ENCODE measurements around the gene EML6.

The EML6 gene

GRCh38 chr2:54771166-54771885, 47.9 kb downstream of the EML6 start:
- no peak overlapping the region for H3K4me3 ChIP-seq
- H3K9me3 ChIP-seq (ENCODE audit: low read depth, low read length): no peaks in the 10 kb centered on the region
- no peak for DNase-seq (ENCODE audit: low read depth, low spot score)
- H3K9ac ChIP-seq (ENCODE audit: insufficient read length): no peak overlapping the region
- no peaks in the 10 kb centered on the region for H3K36me3 ChIP-seq (ENCODE audit: insufficient read depth, low read length)
- no peak for TF ChIP-seq FOXP2 (optimal IDR thresholded peaks at IDR 0.05; ENCODE audit: control extremely low read depth, extremely low read length, insufficient read depth)
- TF ChIP-seq POLR2AphosphoS5 (IDR thresholded peaks at IDR 0.05; ENCODE audit: borderline replicate concordance, low read depth, low read length): no peak
- TF ChIP-seq EZH2 (IDR thresholded peaks at IDR 0.05): no peak
- no peak overlapping the region for H3K27ac ChIP-seq

GRCh38 chr2:54772110-54772509, 48.6 kb downstream of the EML6 start:
- H3K9ac ChIP-seq (ENCODE audit: insufficient read length): no peak overlapping the region
- H3K9me3 ChIP-seq (ENCODE audit: low read depth, low read length): no peaks in the 10 kb centered on the region
- no peaks in the 10 kb centered on the region for H3K36me3 ChIP-seq (ENCODE audit: insufficient read depth, low read length)
- DNase-seq (ENCODE audit: low read depth, low spot score): no peak
- H3K4me3 ChIP-seq: no peak overlapping the region
- TF ChIP-seq EZH2 (IDR thresholded peaks at IDR 0.05) (no peak), FOXP2 (optimal IDR thresholded peaks at IDR 0.05; ENCODE audit: control extremely low read depth, extremely low read length, insufficient read depth) (no peak), POLR2AphosphoS5 (IDR thresholded peaks at IDR 0.05; ENCODE audit: borderline replicate concordance, low read depth, low read length) (no peak)
- no peak overlapping the region for H3K27ac ChIP-seq

DNA sequence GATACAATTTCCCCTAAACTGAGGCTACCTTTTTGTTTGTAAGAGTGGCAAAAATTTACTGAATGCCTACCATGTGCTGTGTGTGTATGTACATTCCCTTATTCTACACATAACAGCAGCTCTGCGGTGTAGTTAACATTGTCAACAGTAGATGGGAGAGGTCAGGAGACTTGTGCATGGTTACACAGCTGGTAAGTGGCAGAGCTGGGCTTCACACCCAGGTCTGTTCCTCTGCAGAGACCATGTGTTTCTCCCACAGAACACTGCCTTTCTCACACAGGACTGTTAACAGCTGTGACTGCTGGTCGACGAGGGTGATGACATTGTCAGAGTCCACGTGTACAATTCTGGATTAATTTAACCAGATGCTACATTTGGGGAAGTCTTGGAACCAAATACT, 49.1 kb downstream of the EML6 start:
- Histone ChIP-seq H3K27ac (no peak overlapping the region), H3K36me3 (ENCODE audit: insufficient read depth, low read length) (no peaks in the 10 kb centered on the region), H3K9ac (ENCODE audit: insufficient read length) (no peak overlapping the region), H3K4me3 (no peak overlapping the region), H3K9me3 (ENCODE audit: low read depth, low read length) (no peaks in the 10 kb centered on the region)
- no peak for TF ChIP-seq FOXP2 (optimal IDR thresholded peaks at IDR 0.05; ENCODE audit: control extremely low read depth, extremely low read length, insufficient read depth)
- no peak for TF ChIP-seq POLR2AphosphoS5 (IDR thresholded peaks at IDR 0.05; ENCODE audit: borderline replicate concordance, low read depth, low read length)
- no peak for TF ChIP-seq EZH2 (IDR thresholded peaks at IDR 0.05)
- DNase-seq (ENCODE audit: low read depth, low spot score): no peak

DNA sequence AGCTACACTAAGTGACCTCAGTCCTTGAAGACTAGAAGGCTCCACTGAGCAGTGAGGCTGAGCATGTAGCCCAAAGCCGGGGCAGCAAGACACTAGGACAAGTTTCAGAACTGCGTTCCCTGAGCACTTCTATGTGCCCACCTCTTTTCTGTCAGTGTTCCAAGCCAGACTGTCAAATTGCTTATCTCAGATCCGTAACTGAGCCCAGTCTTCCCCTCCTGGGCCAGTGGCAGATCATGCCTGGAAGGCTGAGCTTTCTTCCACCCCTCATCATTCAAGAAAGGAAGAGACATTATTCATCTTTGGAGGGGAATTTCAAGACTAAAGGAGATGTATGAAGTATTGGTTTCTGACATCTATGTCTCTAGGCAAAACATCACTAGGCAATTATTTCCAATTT, 49.8 kb downstream of the EML6 start:
- Histone ChIP-seq H3K36me3 (ENCODE audit: insufficient read depth, low read length) (no peaks in the 10 kb centered on the region), H3K9me3 (ENCODE audit: low read depth, low read length) (no peaks in the 10 kb centered on the region), H3K27ac (no peak overlapping the region), H3K9ac (ENCODE audit: insufficient read length) (no peak overlapping the region), H3K4me3 (no peak overlapping the region)
- DNase-seq (ENCODE audit: low read depth, low spot score): no peak
- TF ChIP-seq POLR2AphosphoS5 (IDR thresholded peaks at IDR 0.05; ENCODE audit: borderline replicate concordance, low read depth, low read length) (no peak), EZH2 (IDR thresholded peaks at IDR 0.05) (no peak), FOXP2 (optimal IDR thresholded peaks at IDR 0.05; ENCODE audit: control extremely low read depth, extremely low read length, insufficient read depth) (no peak)

DNA sequence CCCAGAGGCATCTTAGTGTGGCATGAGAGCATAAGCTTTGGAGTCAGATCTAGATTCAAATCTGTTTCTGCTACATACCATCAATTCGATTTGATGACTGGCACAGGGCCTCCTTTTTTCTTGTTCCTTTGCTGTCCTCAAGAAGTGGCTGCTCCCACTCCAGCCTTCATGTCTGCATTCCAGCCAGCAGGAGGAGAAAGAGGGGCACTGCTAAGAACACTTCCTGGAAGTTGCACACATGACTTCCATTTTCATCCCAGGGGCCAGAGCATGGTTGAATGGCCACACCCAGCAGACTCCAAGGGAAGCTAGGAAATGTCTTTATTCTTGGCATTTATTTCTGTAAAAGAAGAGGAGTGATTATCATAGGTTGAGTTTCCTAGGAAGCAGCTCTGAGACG, 50.4 kb downstream of the EML6 start:
- no peaks in the 10 kb centered on the region for H3K9me3 ChIP-seq (ENCODE audit: low read depth, low read length)
- no peak for DNase-seq (ENCODE audit: low read depth, low spot score)
- H3K9ac ChIP-seq (ENCODE audit: insufficient read length): no peak overlapping the region
- H3K4me3 ChIP-seq: no peak overlapping the region
- H3K27ac ChIP-seq: no peak overlapping the region
- no peak for TF ChIP-seq FOXP2 (optimal IDR thresholded peaks at IDR 0.05; ENCODE audit: control extremely low read depth, extremely low read length, insufficient read depth)
- TF ChIP-seq EZH2 (IDR thresholded peaks at IDR 0.05): no peak
- no peak for TF ChIP-seq POLR2AphosphoS5 (IDR thresholded peaks at IDR 0.05; ENCODE audit: borderline replicate concordance, low read depth, low read length)
- H3K36me3 ChIP-seq (ENCODE audit: insufficient read depth, low read length): no peaks in the 10 kb centered on the region

- no peaks in the 10 kb centered on the region for H3K36me3 ChIP-seq (ENCODE audit: insufficient read depth, low read length)
- H3K27ac ChIP-seq: no peak overlapping the region
- no peak overlapping the region for H3K9ac ChIP-seq (ENCODE audit: insufficient read length)
- no peaks in the 10 kb centered on the region for H3K9me3 ChIP-seq (ENCODE audit: low read depth, low read length)
- no peak for DNase-seq (ENCODE audit: low read depth, low spot score)
- H3K4me3 ChIP-seq: no peak overlapping the region
- TF ChIP-seq POLR2AphosphoS5 (IDR thresholded peaks at IDR 0.05; ENCODE audit: borderline replicate concordance, low read depth, low read length): no peak
- TF ChIP-seq EZH2 (IDR thresholded peaks at IDR 0.05): no peak
- no peak for TF ChIP-seq FOXP2 (optimal IDR thresholded peaks at IDR 0.05; ENCODE audit: control extremely low read depth, extremely low read length, insufficient read depth)
Measured at GRCh38 chr2:54775710-54776109, 52.2 kb downstream of the EML6 start.

DNA sequence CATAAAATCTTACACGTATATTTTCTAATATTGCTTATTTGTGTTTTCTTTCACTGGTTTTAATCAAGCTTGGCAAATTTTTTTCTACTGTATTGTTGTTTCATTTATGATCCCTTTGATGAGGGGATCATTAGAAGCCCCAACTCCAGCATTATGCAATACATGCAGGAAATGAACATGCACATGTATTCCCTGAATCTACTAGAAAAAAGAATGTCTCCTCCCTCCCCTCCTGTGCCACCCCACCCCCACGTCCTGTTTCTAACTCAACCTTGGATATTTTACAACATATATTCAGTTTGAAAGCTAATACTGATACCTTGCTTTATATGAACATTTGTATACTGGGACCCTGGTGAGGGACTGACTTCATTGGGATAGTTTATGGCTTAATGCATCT, 53.0 kb downstream of the EML6 start:
- Histone ChIP-seq H3K36me3 (ENCODE audit: insufficient read depth, low read length) (no peaks in the 10 kb centered on the region), H3K4me3 (no peak overlapping the region), H3K9me3 (ENCODE audit: low read depth, low read length) (no peaks in the 10 kb centered on the region), H3K27ac (no peak overlapping the region), H3K9ac (ENCODE audit: insufficient read length) (no peak overlapping the region)
- no peak for DNase-seq (ENCODE audit: low read depth, low spot score)
- TF ChIP-seq POLR2AphosphoS5 (IDR thresholded peaks at IDR 0.05; ENCODE audit: borderline replicate concordance, low read depth, low read length) (no peak), FOXP2 (optimal IDR thresholded peaks at IDR 0.05; ENCODE audit: control extremely low read depth, extremely low read length, insufficient read depth) (no peak), EZH2 (IDR thresholded peaks at IDR 0.05) (no peak)

- Histone ChIP-seq H3K9me3 (ENCODE audit: low read depth, low read length) (no peaks in the 10 kb centered on the region), H3K9ac (ENCODE audit: insufficient read length) (no peak overlapping the region), H3K36me3 (ENCODE audit: insufficient read depth, low read length) (no peaks in the 10 kb centered on the region), H3K4me3 (no peak overlapping the region), H3K27ac (no peak overlapping the region)
- DNase-seq (ENCODE audit: low read depth, low spot score): no peak
- no peak for TF ChIP-seq FOXP2 (optimal IDR thresholded peaks at IDR 0.05; ENCODE audit: control extremely low read depth, extremely low read length, insufficient read depth)
- no peak for TF ChIP-seq EZH2 (IDR thresholded peaks at IDR 0.05)
- no peak for TF ChIP-seq POLR2AphosphoS5 (IDR thresholded peaks at IDR 0.05; ENCODE audit: borderline replicate concordance, low read depth, low read length)
Measured at GRCh38 chr2:54783349-54783748, 59.9 kb downstream of the EML6 start.

DNA sequence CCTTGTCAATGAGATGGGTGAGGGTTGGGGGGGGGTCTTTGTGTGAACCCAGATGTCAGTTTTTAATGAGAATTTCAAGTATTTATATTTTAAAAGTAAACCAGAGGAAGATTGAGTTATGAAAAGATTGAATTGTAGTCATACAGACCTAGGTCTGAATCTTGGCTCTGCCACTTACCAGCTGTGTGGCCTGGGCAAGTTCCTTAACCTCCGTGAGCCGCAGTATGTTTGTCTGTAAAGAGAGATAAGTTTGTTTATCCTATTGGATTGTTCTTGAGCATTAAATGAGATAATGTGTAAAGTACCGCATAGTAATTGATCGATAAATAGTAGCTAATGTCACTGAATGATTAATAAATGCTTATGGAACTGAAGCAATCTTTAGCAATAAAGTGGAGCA, 63.8 kb downstream of the EML6 start:
- DNase-seq (ENCODE audit: low read depth, low spot score): no peak
- no peaks in the 10 kb centered on the region for H3K9me3 ChIP-seq (ENCODE audit: low read depth, low read length)
- H3K36me3 ChIP-seq (ENCODE audit: insufficient read depth, low read length): no peaks in the 10 kb centered on the region
- TF ChIP-seq FOXP2 (optimal IDR thresholded peaks at IDR 0.05; ENCODE audit: control extremely low read depth, extremely low read length, insufficient read depth) (no peak), POLR2AphosphoS5 (IDR thresholded peaks at IDR 0.05; ENCODE audit: borderline replicate concordance, low read depth, low read length) (no peak), EZH2 (IDR thresholded peaks at IDR 0.05) (no peak)
- no peak overlapping the region for H3K27ac ChIP-seq
- H3K4me3 ChIP-seq: no peak overlapping the region
- H3K9ac ChIP-seq (ENCODE audit: insufficient read length): no peak overlapping the region

Measured in SK-N-MC (cell line).